IMR-90 (cell line): ENCODE measurements around the gene CDCP1. TPM values are rescaled to one million over a fixed set of nuclear protein-coding genes. Genes with fewer than 3 reads are reported as not detected.

Experiments
- ATAC-seq: fragments of 200-7000 bp; cut with Tn5 transposase; 2 replicates; pipeline ENCODE4 v1.9.1; 2020; ENCODE audit warnings: low read depth, mild to moderate bottlenecking, moderate library complexity
- BruUV-seq: library from RNA; stranded (reverse); fragments of 400-500 nt; replicated peaks from 2 replicates; lab custom pipeline; 2021; lab: Mats Ljungman, UMichigan
- CTCF ChIA-PET: fragments of 300-600 bp; formaldehyde crosslinking; extraction: SDS; loops from one replicate; lab custom pipeline; 2021; ENCODE audit warnings: antibody characterized with exemption; lab: Yijun Ruan, JAX
- POLR2A ChIA-PET: fragments of 300-600 bp; sonication (Branson Sonifier 250); formaldehyde crosslinking; loops from one replicate; lab custom pipeline; 2022; ENCODE audit warnings: antibody characterized with exemption; ENCODE audit not compliant: unreplicated experiment; lab: Charles Lee
- DNase-seq: peaks from one replicate; pipeline ENCODE4 v3.0.0; 2013
- H2AFZ ChIP-seq: replicated peaks from 2 replicates; pipeline ENCODE3; 2013; ENCODE audit warnings: low read length, mild to moderate bottlenecking; ENCODE audit not compliant: poor library complexity
- H2AK5ac ChIP-seq: 2 replicates; pipeline ENCODE4 v1.6.1; 2013; ENCODE audit warnings: low read depth, low read length, inconsistent platforms
- H2AK9ac ChIP-seq: replicated peaks from 2 replicates; pipeline ENCODE3; 2013; ENCODE audit warnings: mild to moderate bottlenecking, low read depth, low read length, moderate library complexity; ENCODE audit not compliant: poor library complexity
- H2BK120ac ChIP-seq: 2 replicates; pipeline ENCODE4 v1.6.1; 2013; ENCODE audit warnings: low read depth, low read length, inconsistent platforms
- H2BK15ac ChIP-seq: 3 replicates; pipeline ENCODE4 v1.6.1; 2013; ENCODE audit warnings: low read depth, low read length, inconsistent platforms
- H2BK20ac ChIP-seq: 2 replicates; pipeline ENCODE4 v1.6.1; 2013; ENCODE audit warnings: low read depth, mild to moderate bottlenecking, inconsistent platforms, low read length, moderate library complexity
- H2BK5ac ChIP-seq: 2 replicates; pipeline ENCODE4 v1.6.1; 2013; ENCODE audit warnings: mild to moderate bottlenecking, low read depth, low read length, inconsistent platforms; ENCODE audit not compliant: poor library complexity, severe bottlenecking
- H3K14ac ChIP-seq: replicated peaks from 2 replicates; pipeline ENCODE4 v1.6.1; 2013; ENCODE audit warnings: low read depth, low read length, inconsistent platforms
- H3K18ac ChIP-seq: 2 replicates; pipeline ENCODE4 v1.6.1; 2013; ENCODE audit warnings: low read depth, low read length, control low read depth
- H3K23ac ChIP-seq: 2 replicates; pipeline ENCODE4 v1.6.1; 2013; ENCODE audit warnings: low read depth, low read length, inconsistent platforms
- H3K27ac ChIP-seq: 2 replicates; pipeline ENCODE4 v1.5.1; 2013; ENCODE audit warnings: mild to moderate bottlenecking, control low read depth, low read length; ENCODE audit not compliant: insufficient read depth
- H3K27me3 ChIP-seq: 2 replicates; pipeline ENCODE4 v1.6.1; 2013; ENCODE audit warnings: low read length; ENCODE audit not compliant: control insufficient read depth, insufficient read depth
- H3K36me3 ChIP-seq: 2 replicates; pipeline ENCODE4 v1.6.1; 2013; ENCODE audit warnings: low read length, mixed read lengths; ENCODE audit not compliant: control insufficient read depth, insufficient read depth
- H3K4ac ChIP-seq: 2 replicates; pipeline ENCODE4 v1.6.1; 2013; ENCODE audit warnings: low read depth, low read length, inconsistent platforms
- H3K4me1 ChIP-seq: 2 replicates; pipeline ENCODE4 v1.6.1; 2013; ENCODE audit warnings: low read length, mixed read lengths; ENCODE audit not compliant: control insufficient read depth, insufficient read depth
- H3K4me2 ChIP-seq: 2 replicates; pipeline ENCODE4 v1.6.1; 2013; ENCODE audit warnings: low read depth, mild to moderate bottlenecking, control low read depth, low read length, moderate library complexity
- H3K4me3 ChIP-seq: 2 replicates; pipeline ENCODE4 v1.5.1; 2013; ENCODE audit warnings: low read depth, mild to moderate bottlenecking, control low read depth, low read length, moderate library complexity; ENCODE audit not compliant: insufficient read depth
- H3K56ac ChIP-seq: 2 replicates; pipeline ENCODE4 v1.6.1; 2013; ENCODE audit warnings: low read length, inconsistent platforms; ENCODE audit not compliant: insufficient read depth; ENCODE audit errors: extremely low read depth
- H3K79me1 ChIP-seq, 2 experiments: 2 replicates each; pipeline ENCODE4 v1.6.1; 2013; ENCODE audit warnings: low read length in 2 of 2, inconsistent platforms in 1 of 2, low read depth in 1 of 2
- H3K9ac ChIP-seq: 2 replicates; pipeline ENCODE4 v1.6.1; 2013; ENCODE audit warnings: low read depth, low read length, control low read depth
- H3K9me1 ChIP-seq: 2 replicates; pipeline ENCODE4 v1.6.1; 2013; ENCODE audit warnings: low read length, inconsistent platforms; ENCODE audit not compliant: insufficient read depth
- H3K9me3 ChIP-seq: 2 replicates; pipeline ENCODE4 v1.6.1; 2013; ENCODE audit warnings: low read length; ENCODE audit not compliant: control insufficient read depth, insufficient read depth
- H4K20me1 ChIP-seq: 2 replicates; pipeline ENCODE4 v1.6.1; 2013; ENCODE audit warnings: low read length, inconsistent platforms; ENCODE audit not compliant: insufficient read depth
- H4K5ac ChIP-seq: 2 replicates; pipeline ENCODE4 v1.6.1; 2013; ENCODE audit warnings: mild to moderate bottlenecking, low read depth, low read length, control low read depth
- H4K8ac ChIP-seq, 2 experiments: 2 replicates each; pipeline ENCODE4 v1.6.1; 2013; ENCODE audit warnings: low read depth in 2 of 2, low read length in 2 of 2, control low read depth in 1 of 2, inconsistent platforms in 1 of 2
- H4K91ac ChIP-seq: 2 replicates; pipeline ENCODE4 v1.6.1; 2013; ENCODE audit warnings: low read depth, low read length, inconsistent platforms; ENCODE audit not compliant: insufficient read depth
- BHLHE40 ChIP-seq: fragments of 150-350 bp; IDR thresholded peaks from 2 replicates; pipeline ENCODE4 v1.6.1; 2016; ENCODE audit warnings: mild to moderate bottlenecking, low read depth, low read length
- CEBPB ChIP-seq: IDR thresholded peaks from 2 replicates; pipeline ENCODE4 v1.6.1; 2012; ENCODE audit warnings: low read depth, low read length, improper control_type of control experiment
- CHD1 ChIP-seq: IDR thresholded peaks from 2 replicates; pipeline ENCODE4 v1.6.1; 2012; ENCODE audit warnings: low read depth, low read length, improper control_type of control experiment
- CTCF ChIP-seq: conservative IDR thresholded peaks from 2 replicates; pipeline ENCODE4 v1.5.1; 2012; ENCODE audit warnings: mild to moderate bottlenecking, low read depth, low read length, improper control_type of control experiment
- FOS ChIP-seq: fragments of 150-350 bp; IDR thresholded peaks from 2 replicates; pipeline ENCODE4 v1.6.1; 2016; ENCODE audit warnings: low read depth, low read length
- MAFK ChIP-seq: IDR thresholded peaks from 2 replicates; pipeline ENCODE4 v1.6.1; 2012; ENCODE audit warnings: low read depth, low read length, improper control_type of control experiment
- MAZ ChIP-seq: IDR thresholded peaks from 2 replicates; pipeline ENCODE4 v1.6.1; 2012; ENCODE audit warnings: low read depth, mild to moderate bottlenecking, low read length, improper control_type of control experiment, moderate library complexity, borderline replicate concordance
- NFE2L2 ChIP-seq: fragments of 150-350 bp; IDR thresholded peaks from 2 replicates; pipeline ENCODE4 v1.6.1; 2016; ENCODE audit warnings: low read depth, mild to moderate bottlenecking, low read length
- POLR2A ChIP-seq: IDR thresholded peaks from 2 replicates; pipeline ENCODE4 v1.6.1; 2012; ENCODE audit warnings: mild to moderate bottlenecking, low read depth, low read length
- RAD21 ChIP-seq: IDR thresholded peaks from 2 replicates; pipeline ENCODE4 v1.6.1; 2012; ENCODE audit warnings: low read length, improper control_type of control experiment
- RCOR1 ChIP-seq: IDR thresholded peaks from 2 replicates; pipeline ENCODE4 v1.6.1; 2012; ENCODE audit warnings: mild to moderate bottlenecking, low read length, improper control_type of control experiment; ENCODE audit not compliant: insufficient replicate concordance
- RFX5 ChIP-seq: IDR thresholded peaks from 2 replicates; pipeline ENCODE4 v1.8.0; 2012; ENCODE audit warnings: low read depth, mild to moderate bottlenecking, low read length, moderate library complexity
- SMC3 ChIP-seq: fragments of 150-350 bp; IDR thresholded peaks from 2 replicates; pipeline ENCODE4 v1.6.1; 2016; ENCODE audit warnings: low read depth, mild to moderate bottlenecking, antibody characterized with exemption, low read length, moderate library complexity
- WGBS, 2 experiments: methylation state at CpG; one replicate each; pipeline versions ENCODE4 v1.1.5 to v1.1.7; 2013; ENCODE audit warnings: missing lambda C conversion rate in 2 of 2; ENCODE audit not compliant: insufficient read length in 1 of 2; ENCODE audit errors: extremely low coverage in 2 of 2; 5-methylcytosine and 5-hydroxymethylcytosine counted together
- dilution Hi-C: fragments of 300-500 bp; cut with HindIII; formaldehyde crosslinking; loops from one replicate; pipeline ENCODE4 v1.14.3; 2018; ENCODE audit warnings: low sequenced_read_pairs; ENCODE audit not compliant: unreplicated experiment
- in situ Hi-C: fragments of 300-500 bp; cut with MboI; formaldehyde crosslinking; loops from 3 replicates; pipeline ENCODE4 v1.14.3; 2019; ENCODE audit warnings: low sequenced_read_pairs, inconsistent platforms, mixed read lengths
- intact Hi-C: fragments of 100-400 bp; cut with micrococcal nuclease; formaldehyde crosslinking; loops from 2 replicates; pipeline ENCODE4 v1.10.0; 2022
- polyA plus RNA-seq, 3 experiments: library from polyadenylated mRNA; depleted of rRNA; stranded (reverse); fragments of >200 nt; gene quantifications; 2 replicates each; pipeline ENCODE4 v1.2.3, GENCODE V29; 2012; ENCODE audit warnings: low replicate concordance in 1 of 3
- total RNA-seq: library from RNA; depleted of rRNA; stranded (reverse); fragments of >200 nt; gene quantifications from 2 replicates; pipeline ENCODE4 v1.2.3, GENCODE V29; 2012
- TF ChIP-seq, protein P1 (sequence below): fragments of 150-350 bp; IDR thresholded peaks from 2 replicates; pipeline ENCODE4 v1.6.1; 2017; ENCODE audit warnings: mild to moderate bottlenecking, antibody characterized with exemption, low read length, low read depth
- TF ChIP-seq, protein P2 (sequence below): fragments of 150-350 bp; IDR thresholded peaks from 2 replicates; pipeline ENCODE4 v1.6.1; 2016; ENCODE audit warnings: low read depth, mild to moderate bottlenecking, low read length, moderate library complexity, borderline replicate concordance

The CDCP1 gene
- total and polyA plus RNA-seq, 2 of the 4 experiments (the other 2 are of a cell fraction), result 2.5 to 3.8 TPM

- H4K20me1 ChIP-seq, result no peaks in the 10 kb centered on the region
- no peak overlapping the region for H3K9ac ChIP-seq
- peaks cover 13% of the 10 kb centered on the region for H3K4me1 ChIP-seq
- in situ Hi-C loops (loop anchor here (25.0 kb wide), 1 partner anchor 1039 kb away; no protein-coding TSS in a partner anchor), dilution Hi-C loops (loop anchor here (25.0 kb wide), 1 partner anchor 464 kb away; no protein-coding TSS in a partner anchor), intact Hi-C loops (loop anchor here (10.0 kb wide), 1 partner anchor 547 kb away; the partner anchor contains the start of gene LIMD1)
- H2BK15ac ChIP-seq, result peak overlapping the region; percentile 90; the same call in 2 of the 3 replicates
- H2AK5ac ChIP-seq, result peak overlapping the region; percentile 81
- POLR2A ChIA-PET, result no interaction called here
- H3K36me3 ChIP-seq, result no peaks in the 10 kb centered on the region
- H3K4me3 ChIP-seq, result no peak overlapping the region
- peaks cover 0 to 4% of the 10 kb centered on the region in 2 experiments; a peak in 1 of 4 replicates for H3K79me1 ChIP-seq
- H2BK20ac ChIP-seq, result peak overlapping the region; percentile 61
- peak; percentile 38 for DNase-seq
- H2AFZ ChIP-seq, result peak overlapping the region; percentile 58
- no CpG with 5 or more reads among the region's 4 CpGs for WGBS, 2 experiments
- H3K23ac ChIP-seq, result no peak overlapping the region
- peaks cover 10% of the 10 kb centered on the region for H3K9me1 ChIP-seq
- no peaks in the 10 kb centered on the region for H3K9me3 ChIP-seq
- peak overlapping the region; percentile 80; the same call in 1 of the 2 replicates for H2BK120ac ChIP-seq
- no peak overlapping the region for H2AK9ac ChIP-seq
- H3K14ac ChIP-seq, result peak overlapping the region; percentile 63; the same call in 1 of the 2 replicates
- H3K56ac ChIP-seq, result no peak overlapping the region
- H2BK5ac ChIP-seq, result no peak overlapping the region
- no peak for TF ChIP-seq FOS
- no peak for TF ChIP-seq MAZ
- no peak for TF ChIP-seq RFX5
- no peak for TF ChIP-seq MAFK
- TF ChIP-seq POLR2A, result no peak
- no peak for TF ChIP-seq CEBPB
- no peak for TF ChIP-seq NFE2L2
- TF ChIP-seq, protein P1, sequence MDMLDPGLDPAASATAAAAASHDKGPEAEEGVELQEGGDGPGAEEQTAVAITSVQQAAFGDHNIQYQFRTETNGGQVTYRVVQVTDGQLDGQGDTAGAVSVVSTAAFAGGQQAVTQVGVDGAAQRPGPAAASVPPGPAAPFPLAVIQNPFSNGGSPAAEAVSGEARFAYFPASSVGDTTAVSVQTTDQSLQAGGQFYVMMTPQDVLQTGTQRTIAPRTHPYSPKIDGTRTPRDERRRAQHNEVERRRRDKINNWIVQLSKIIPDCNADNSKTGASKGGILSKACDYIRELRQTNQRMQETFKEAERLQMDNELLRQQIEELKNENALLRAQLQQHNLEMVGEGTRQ, result no peak
- TF ChIP-seq, protein P2, sequence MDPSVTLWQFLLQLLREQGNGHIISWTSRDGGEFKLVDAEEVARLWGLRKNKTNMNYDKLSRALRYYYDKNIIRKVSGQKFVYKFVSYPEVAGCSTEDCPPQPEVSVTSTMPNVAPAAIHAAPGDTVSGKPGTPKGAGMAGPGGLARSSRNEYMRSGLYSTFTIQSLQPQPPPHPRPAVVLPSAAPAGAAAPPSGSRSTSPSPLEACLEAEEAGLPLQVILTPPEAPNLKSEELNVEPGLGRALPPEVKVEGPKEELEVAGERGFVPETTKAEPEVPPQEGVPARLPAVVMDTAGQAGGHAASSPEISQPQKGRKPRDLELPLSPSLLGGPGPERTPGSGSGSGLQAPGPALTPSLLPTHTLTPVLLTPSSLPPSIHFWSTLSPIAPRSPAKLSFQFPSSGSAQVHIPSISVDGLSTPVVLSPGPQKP, result no peak
- TF ChIP-seq CTCF, result no peak
- TF ChIP-seq RCOR1, result no peak
- no peak for TF ChIP-seq SMC3
- no peak for TF ChIP-seq BHLHE40
- TF ChIP-seq RAD21, result no peak
- no peak for TF ChIP-seq CHD1
- H3K27ac ChIP-seq, result no peak overlapping the region
- H4K8ac ChIP-seq, result peak overlapping the region in 1 of 2 experiments; percentile 20; a peak in 1 of 4 replicates
- H3K4me2 ChIP-seq, result no peak overlapping the region
- H3K27me3 ChIP-seq, result no peaks in the 10 kb centered on the region
- peak overlapping the region; percentile 8 for H4K5ac ChIP-seq
- peak overlapping the region; percentile 33; the same call in 1 of the 2 replicates for H4K91ac ChIP-seq
- H3K18ac ChIP-seq, result peak overlapping the region; percentile 66
- CTCF ChIA-PET, result interaction anchor here (1.0 kb wide), 1 partner anchor 73 kb away, joined by 3 read pairs; no protein-coding TSS in a partner anchor
- BruUV-seq, result no TSS peak
- H3K4ac ChIP-seq, result peak overlapping the region; percentile 43; the same call in 1 of the 2 replicates
- no peak for ATAC-seq
Measured at GRCh38 chr3:45048244-45048643, 97.9 kb downstream of the CDCP1 start.
